Neural progenitor cell (in vitro differentiated cells): ENCODE data around the gene HTRA2.

Experiments
- EZH2phosphoT487 ChIP-seq: fragments of 200-600 bp; sonication (generic); IDR thresholded peaks from 2 replicates; pipeline ENCODE4 v1.6.1; 2017; ENCODE audit warnings: antibody characterized with exemption
- TF ChIP-seq, protein P1 (sequence below): fragments of 200-600 bp; sonication (generic); IDR thresholded peaks from 2 replicates; pipeline ENCODE4 v1.5.1; 2017; ENCODE audit warnings: antibody characterized with exemption, mild to moderate bottlenecking

GRCh38 chr2:74566754-74567085, 37.0 kb downstream of the HTRA2 start:
- TF ChIP-seq, protein P1, sequence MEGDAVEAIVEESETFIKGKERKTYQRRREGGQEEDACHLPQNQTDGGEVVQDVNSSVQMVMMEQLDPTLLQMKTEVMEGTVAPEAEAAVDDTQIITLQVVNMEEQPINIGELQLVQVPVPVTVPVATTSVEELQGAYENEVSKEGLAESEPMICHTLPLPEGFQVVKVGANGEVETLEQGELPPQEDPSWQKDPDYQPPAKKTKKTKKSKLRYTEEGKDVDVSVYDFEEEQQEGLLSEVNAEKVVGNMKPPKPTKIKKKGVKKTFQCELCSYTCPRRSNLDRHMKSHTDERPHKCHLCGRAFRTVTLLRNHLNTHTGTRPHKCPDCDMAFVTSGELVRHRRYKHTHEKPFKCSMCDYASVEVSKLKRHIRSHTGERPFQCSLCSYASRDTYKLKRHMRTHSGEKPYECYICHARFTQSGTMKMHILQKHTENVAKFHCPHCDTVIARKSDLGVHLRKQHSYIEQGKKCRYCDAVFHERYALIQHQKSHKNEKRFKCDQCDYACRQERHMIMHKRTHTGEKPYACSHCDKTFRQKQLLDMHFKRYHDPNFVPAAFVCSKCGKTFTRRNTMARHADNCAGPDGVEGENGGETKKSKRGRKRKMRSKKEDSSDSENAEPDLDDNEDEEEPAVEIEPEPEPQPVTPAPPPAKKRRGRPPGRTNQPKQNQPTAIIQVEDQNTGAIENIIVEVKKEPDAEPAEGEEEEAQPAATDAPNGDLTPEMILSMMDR: no peak
- no peak for TF ChIP-seq EZH2phosphoT487
